ENCODE measurements around the gene ZDHHC8. TPM values are rescaled to one million over a fixed set of nuclear protein-coding genes. Genes with fewer than 3 reads are reported as not detected.

ZDHHC8 gene
- total RNA-seq, 1 donor from 2014 or later, result 82.4 TPM

DNA sequence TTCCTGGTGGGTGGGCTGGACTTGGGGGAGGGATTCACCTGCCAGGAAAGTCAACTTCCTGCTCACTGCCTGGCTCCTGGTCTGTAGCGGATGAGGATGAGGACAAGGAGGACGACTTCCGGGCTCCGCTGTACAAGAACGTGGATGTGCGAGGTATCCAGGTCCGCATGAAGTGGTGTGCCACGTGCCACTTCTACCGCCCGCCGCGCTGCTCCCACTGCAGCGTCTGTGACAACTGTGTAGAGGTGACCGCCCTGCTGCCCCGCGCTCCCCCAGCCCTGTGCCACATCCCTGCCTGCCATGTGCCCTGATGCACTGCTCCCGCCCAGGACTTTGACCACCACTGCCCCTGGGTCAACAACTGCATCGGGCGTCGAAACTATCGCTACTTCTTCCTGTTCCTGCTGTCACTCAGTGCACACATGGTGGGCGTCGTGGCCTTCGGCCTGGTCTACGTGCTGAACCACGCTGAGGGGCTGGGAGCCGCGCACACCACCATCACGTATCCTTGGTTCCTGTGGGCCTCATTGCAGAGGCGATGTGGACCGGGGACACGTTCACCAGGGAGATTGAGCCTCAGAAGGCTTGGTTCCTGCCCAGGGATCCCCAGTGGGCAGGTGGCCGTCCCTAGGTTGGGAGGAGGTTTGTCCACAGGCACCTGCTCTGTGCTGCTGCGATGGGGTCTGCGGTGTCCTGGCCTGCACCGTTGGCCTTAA lies 7.9 kb downstream of the ZDHHC8 start:
- H3K36me3 Mint-ChIP-seq (ENCODE audit: low read depth), result no peaks in the 10 kb centered on the region

DNA sequence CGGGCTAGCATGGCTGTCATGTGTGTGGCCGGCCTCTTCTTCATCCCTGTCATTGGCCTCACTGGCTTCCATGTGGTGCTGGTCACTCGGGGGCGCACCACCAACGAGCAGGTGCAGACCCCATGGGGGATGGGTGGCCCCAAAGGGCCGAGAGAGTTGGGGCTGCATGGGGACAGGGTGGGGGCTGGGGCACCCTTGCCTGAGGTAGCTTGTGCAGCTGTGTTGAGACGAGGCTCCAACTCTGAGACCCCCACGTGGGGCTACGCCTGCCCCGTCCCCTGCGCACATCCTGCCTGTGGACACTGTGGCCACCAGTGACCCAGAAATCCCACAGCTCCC lies 8.5 kb downstream of the ZDHHC8 start:
- no peaks in the 10 kb centered on the region for H3K9me3 Mint-ChIP-seq
- no peak overlapping the region for H3K27ac Mint-ChIP-seq

More for the DNA sequence above, 7.9 kb downstream of the ZDHHC8 start:
- H3K27me3 Mint-ChIP-seq (ENCODE audit: low read depth), result no peaks in the 10 kb centered on the region
- no peak overlapping the region for H3K27ac Mint-ChIP-seq
- no peak overlapping the region for H3K4me3 Mint-ChIP-seq (ENCODE audit: low read depth)
- H3K9me3 Mint-ChIP-seq, result no peaks in the 10 kb centered on the region
- intact Hi-C loops (cut with micrococcal nuclease), result no loop called here
- no peak for DNase-seq (ENCODE audit: low spot score)
- H3K4me1 Mint-ChIP-seq (ENCODE audit: low read depth), result peaks cover 2% of the 10 kb centered on the region

DNA sequence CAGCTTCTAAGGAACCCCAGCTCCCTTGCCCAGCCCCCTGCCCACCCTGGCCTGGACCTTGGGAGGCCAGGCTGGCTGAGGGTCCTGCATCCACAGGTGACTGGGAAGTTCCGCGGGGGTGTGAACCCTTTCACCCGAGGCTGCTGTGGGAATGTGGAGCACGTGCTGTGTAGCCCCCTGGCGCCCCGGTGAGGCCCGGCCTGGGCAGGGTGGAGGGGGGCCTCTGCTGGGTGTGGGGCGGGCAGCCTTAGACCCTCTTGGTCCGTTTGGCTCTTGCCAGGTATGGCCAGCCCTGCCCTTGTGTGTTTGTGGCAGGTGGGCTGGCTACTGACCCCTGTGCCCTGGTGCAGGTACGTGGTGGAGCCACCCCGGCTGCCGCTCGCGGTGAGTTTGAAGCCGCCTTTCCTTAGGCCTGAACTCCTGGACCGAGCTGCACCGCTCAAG lies 8.9 kb downstream of the ZDHHC8 start:
- Mint-ChIP-seq H3K9me3 (no peaks in the 10 kb centered on the region), H3K27me3 (ENCODE audit: low read depth) (no peaks in the 10 kb centered on the region), H3K4me1 (ENCODE audit: low read depth) (peaks cover 2% of the 10 kb centered on the region), H3K4me3 (ENCODE audit: low read depth) (no peak overlapping the region), H3K27ac (no peak overlapping the region), H3K36me3 (ENCODE audit: low read depth) (no peaks in the 10 kb centered on the region)
- intact Hi-C loops (cut with micrococcal nuclease), result no loop called here
- no peak for DNase-seq (ENCODE audit: low spot score)

More for the DNA sequence above, 8.5 kb downstream of the ZDHHC8 start:
- no peak for DNase-seq (ENCODE audit: low spot score)
- Mint-ChIP-seq H3K4me3 (ENCODE audit: low read depth) (no peak overlapping the region), H3K27me3 (ENCODE audit: low read depth) (no peaks in the 10 kb centered on the region), H3K4me1 (ENCODE audit: low read depth) (peaks cover 2% of the 10 kb centered on the region), H3K36me3 (ENCODE audit: low read depth) (no peaks in the 10 kb centered on the region)
- intact Hi-C loops (cut with micrococcal nuclease), result no loop called here

DNA sequence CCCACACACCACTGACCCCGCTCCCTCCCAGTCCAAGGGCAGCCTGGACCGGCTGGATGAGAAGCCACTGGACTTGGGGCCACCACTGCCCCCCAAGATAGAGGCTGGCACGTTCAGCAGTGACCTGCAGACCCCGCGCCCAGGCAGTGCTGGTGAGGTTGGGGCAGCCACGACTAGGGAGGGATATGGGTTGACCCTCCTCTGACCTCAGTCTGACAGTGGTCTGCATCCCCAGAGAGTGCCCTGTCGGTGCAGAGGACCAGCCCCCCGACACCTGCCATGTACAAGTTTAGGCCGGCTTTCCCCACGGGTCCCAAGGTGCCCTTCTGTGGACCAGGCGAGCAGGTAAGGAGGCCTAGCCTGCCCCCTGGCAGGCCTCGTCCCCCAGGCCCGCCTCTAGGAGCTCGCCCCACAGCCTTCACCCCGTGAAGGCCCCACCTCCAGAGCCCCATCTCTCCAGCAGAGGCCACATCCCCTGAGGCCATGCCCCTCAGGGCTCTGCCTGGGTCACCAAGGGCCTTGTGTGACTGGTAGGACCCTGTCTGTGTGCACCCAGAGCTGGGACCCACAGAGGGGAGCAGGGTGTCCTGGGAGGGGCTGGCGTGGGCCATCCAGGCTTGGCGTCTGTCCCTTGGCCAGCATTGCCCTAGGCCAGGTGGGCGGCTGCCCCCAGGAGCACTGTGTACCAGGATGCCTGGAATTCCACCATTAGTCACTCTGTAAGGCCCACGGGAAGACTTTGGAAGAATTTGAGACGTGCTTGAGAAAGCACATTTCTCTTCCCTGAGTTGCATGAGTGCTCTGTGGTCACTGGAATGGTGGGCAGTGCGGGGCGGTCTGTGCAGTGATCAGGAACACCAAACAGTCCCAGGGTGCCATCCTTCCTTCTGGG lies 9.8 kb downstream of the ZDHHC8 start:
- Mint-ChIP-seq H3K9me3 (no peaks in the 10 kb centered on the region), H3K4me1 (ENCODE audit: low read depth) (no peaks in the 10 kb centered on the region), H3K4me3 (ENCODE audit: low read depth) (no peak overlapping the region), H3K27me3 (ENCODE audit: low read depth) (no peaks in the 10 kb centered on the region), H3K36me3 (ENCODE audit: low read depth) (no peaks in the 10 kb centered on the region), H3K27ac (no peak overlapping the region)
- DNase-seq (ENCODE audit: low spot score), result no peak
- intact Hi-C loops (cut with micrococcal nuclease), result no loop called here

DNA sequence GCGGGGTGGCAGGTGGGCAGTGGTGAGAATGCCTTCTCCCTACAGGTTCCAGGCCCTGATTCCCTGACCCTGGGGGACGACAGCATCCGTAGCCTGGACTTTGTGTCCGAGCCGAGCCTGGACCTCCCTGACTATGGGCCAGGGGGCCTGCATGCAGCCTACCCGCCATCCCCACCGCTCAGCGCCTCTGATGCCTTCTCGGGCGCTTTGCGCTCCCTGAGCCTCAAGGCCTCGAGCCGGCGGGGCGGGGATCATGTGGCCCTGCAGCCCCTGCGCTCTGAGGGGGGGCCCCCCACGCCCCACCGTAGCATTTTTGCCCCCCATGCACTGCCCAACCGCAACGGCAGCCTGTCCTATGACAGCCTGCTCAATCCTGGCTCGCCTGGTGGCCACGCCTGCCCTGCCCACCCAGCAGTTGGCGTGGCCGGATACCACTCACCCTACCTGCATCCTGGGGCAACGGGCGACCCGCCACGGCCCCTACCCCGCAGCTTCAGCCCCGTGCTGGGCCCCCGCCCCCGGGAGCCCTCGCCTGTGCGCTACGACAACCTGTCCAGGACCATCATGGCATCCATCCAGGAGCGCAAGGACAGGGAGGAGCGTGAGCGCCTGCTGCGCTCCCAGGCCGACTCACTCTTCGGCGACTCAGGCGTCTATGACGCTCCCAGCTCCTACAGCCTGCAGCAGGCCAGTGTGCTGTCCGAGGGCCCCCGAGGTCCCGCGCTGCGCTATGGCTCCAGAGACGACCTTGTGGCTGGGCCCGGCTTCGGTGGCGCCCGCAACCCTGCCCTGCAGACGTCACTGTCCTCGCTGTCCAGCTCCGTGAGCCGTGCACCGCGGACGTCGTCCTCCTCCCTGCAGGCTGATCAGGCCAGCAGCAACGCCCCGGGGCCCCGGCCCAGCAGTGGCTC lies 11.4 kb downstream of the ZDHHC8 start:
- Mint-ChIP-seq H3K36me3 (ENCODE audit: low read depth) (no peaks in the 10 kb centered on the region), H3K9me3 (no peaks in the 10 kb centered on the region), H3K27me3 (ENCODE audit: low read depth) (no peaks in the 10 kb centered on the region), H3K27ac (no peak overlapping the region), H3K4me1 (ENCODE audit: low read depth) (no peaks in the 10 kb centered on the region), H3K4me3 (ENCODE audit: low read depth) (no peak overlapping the region)
- no peak for DNase-seq (ENCODE audit: low spot score)
- intact Hi-C loops (cut with micrococcal nuclease), result no loop called here

DNA sequence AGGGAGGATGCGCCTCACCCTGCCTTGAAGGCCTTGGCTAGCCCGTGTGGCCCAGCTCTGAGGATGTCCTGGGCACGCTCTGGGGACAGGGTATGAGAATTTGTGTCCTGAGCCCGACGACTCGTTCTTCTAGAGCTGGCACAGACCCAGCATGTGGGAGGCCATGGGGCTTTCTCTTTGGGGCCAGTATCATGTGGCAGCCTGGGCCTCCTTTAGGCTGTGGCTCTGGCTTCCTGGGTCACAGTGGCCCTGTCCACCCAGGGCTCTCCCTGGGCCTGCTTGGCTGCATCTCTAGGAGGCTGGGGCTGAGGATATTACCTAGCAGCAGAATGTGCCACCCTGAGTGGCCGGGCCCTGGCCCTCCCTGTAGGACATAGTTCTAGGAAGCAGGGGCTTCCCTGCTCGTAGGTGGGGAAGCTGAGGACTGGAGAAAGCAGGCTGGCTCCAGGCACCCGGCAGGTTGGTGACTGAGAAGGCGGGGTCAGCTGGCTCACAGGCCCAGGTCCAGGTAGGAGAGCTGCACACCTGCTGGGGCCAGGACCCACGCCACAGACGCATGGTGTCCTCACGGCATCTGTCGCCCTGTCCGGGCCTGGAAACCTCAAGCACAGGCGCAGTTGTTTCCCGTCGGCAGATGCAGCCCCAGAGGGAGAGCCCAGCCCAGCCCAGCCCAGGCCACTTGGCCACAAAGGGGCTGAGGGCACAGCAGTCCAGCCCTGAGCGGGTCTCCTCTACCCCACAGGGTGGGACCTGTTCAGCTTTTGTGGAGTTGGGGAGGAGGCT lies 12.5 kb downstream of the ZDHHC8 start:
- Mint-ChIP-seq H3K27ac (no peak overlapping the region), H3K9me3 (no peaks in the 10 kb centered on the region), H3K27me3 (ENCODE audit: low read depth) (no peaks in the 10 kb centered on the region), H3K4me3 (ENCODE audit: low read depth) (no peak overlapping the region), H3K4me1 (ENCODE audit: low read depth) (no peaks in the 10 kb centered on the region), H3K36me3 (ENCODE audit: low read depth) (no peaks in the 10 kb centered on the region)
- no peak for DNase-seq (ENCODE audit: low spot score)
- intact Hi-C loops (cut with micrococcal nuclease), result no loop called here

DNA sequence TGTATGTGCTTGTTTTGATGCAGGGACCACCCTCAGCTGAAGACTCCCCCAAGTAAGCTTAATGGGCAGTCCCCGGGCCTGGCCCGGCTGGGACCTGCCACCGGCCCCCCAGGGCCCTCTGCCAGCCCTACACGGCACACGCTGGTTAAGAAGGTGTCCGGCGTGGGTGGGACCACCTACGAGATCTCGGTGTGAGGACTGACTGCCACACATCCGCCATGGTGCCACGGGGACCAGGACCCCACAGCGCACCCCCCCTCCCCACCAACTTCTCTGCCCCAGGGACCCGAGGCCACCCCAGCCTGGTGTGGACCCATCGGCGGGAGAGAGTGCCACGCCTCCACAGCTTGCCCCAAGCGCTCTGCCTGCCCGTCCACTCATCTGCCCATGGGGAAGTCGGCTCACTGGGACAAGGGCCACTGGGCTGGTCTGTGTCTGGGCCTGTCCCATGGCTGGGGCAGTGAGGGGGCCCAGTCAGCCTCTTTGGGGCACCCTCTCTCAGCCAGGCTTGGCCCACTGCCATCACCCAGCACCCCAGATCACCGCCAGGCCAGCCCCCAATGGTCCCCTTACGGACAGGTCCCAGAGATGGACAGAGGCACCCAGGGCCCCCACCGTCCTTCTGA lies 13.7 kb downstream of the ZDHHC8 start:
- intact Hi-C loops (cut with micrococcal nuclease), result no loop called here
- Mint-ChIP-seq H3K36me3 (ENCODE audit: low read depth) (no peaks in the 10 kb centered on the region), H3K4me3 (ENCODE audit: low read depth) (no peak overlapping the region), H3K27me3 (ENCODE audit: low read depth) (no peaks in the 10 kb centered on the region), H3K9me3 (no peaks in the 10 kb centered on the region), H3K4me1 (ENCODE audit: low read depth) (no peaks in the 10 kb centered on the region), H3K27ac (no peak overlapping the region)
- DNase-seq (ENCODE audit: low spot score), result no peak

DNA sequence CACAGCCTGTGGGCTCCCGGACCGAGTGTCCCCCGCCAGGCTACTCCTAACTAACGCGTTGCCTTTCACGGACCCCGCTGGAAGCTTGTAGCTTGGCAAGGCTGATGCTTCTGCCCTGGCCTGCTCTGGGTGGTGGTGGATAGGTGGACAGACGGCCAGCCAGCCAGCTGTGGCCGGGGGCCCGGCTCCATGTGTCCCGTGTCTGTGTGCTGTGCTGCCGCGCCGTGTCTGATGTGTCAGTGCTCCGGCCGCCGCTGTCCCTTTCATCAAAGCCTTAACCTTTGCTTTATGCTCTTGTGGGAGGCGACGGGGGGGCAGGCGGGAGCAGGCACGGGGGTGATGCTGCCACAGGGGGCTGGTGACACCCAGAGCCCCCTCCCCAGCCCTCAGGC lies 14.2 kb downstream of the ZDHHC8 start:
- Mint-ChIP-seq H3K4me1 (ENCODE audit: low read depth) (no peaks in the 10 kb centered on the region), H3K36me3 (ENCODE audit: low read depth) (no peaks in the 10 kb centered on the region), H3K4me3 (ENCODE audit: low read depth) (no peak overlapping the region), H3K27ac (no peak overlapping the region), H3K27me3 (ENCODE audit: low read depth) (no peaks in the 10 kb centered on the region), H3K9me3 (no peaks in the 10 kb centered on the region)
- DNase-seq (ENCODE audit: low spot score), result no peak
- intact Hi-C loops (cut with micrococcal nuclease), result no loop called here

DNA sequence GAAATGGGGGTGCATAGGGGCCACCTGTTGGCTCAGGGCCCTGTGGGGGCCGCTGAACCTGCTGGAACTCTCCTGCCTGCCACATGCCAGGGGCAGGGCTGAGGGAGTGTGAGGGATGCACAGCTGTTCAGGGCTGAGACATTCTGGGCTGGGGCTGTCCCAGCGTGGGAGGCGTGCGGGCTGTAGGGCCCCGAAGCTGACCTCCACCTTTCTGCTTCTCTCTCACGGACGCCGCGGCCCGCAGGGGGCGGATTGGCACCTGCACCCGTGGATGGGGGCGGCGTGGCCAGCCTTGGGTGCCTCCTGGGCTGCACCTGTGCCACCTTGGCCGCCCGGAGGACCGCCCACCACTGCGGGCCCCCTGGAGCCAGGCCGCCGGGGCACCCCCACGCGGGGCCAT lies 15.2 kb downstream of the ZDHHC8 start:
- DNase-seq (ENCODE audit: low spot score), result no peak
- no peaks in the 10 kb centered on the region for H3K9me3 Mint-ChIP-seq
- H3K4me1 Mint-ChIP-seq (ENCODE audit: low read depth), result no peaks in the 10 kb centered on the region
- no peaks in the 10 kb centered on the region for H3K36me3 Mint-ChIP-seq (ENCODE audit: low read depth)
- no peaks in the 10 kb centered on the region for H3K27me3 Mint-ChIP-seq (ENCODE audit: low read depth)
- no peak overlapping the region for H3K4me3 Mint-ChIP-seq (ENCODE audit: low read depth)
- intact Hi-C loops (cut with micrococcal nuclease), result no loop called here
- H3K27ac Mint-ChIP-seq, result no peak overlapping the region

DNA sequence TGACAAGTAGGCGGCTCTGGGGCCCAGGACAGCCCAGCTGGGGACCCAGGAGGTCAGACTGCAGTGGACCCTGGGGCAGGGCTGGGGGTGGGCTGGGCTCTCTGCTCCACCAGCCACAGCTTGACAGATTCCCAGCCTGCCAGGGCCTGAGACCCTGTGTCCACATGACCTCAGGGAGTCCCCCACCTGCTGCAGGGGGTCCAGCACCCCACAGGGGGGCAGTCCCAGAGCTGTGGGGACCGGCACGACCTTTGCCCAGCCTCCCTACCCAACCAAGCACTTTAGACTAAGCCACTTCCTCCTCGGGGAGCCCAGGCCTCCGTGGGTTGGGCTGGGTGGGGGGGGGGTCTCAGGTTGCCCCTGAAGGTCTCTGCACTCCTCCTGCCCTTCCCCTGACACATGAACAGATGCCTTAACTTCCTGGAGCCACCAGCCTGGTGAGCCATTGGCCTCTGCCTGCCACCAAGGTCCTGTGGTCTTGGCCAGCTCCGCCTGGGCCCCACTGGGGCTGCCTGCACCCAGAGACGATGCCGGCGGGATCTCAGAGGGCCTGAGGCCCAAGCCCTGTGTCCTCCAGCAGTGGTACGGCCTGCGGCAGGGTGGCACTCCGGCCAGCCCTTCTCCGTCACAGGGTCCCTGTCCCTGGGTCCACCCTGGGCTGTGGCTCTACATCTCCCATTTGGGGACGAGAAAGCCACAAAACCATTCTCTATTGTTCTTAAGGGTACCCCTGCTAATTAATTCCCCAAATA lies 15.8 kb downstream of the ZDHHC8 start:
- H3K27me3 Mint-ChIP-seq (ENCODE audit: low read depth), result no peaks in the 10 kb centered on the region
- intact Hi-C loops (cut with micrococcal nuclease), result no loop called here
- H3K4me1 Mint-ChIP-seq (ENCODE audit: low read depth), result no peaks in the 10 kb centered on the region
- DNase-seq (ENCODE audit: low spot score), result no peak
- H3K4me3 Mint-ChIP-seq (ENCODE audit: low read depth), result no peak overlapping the region
- H3K9me3 Mint-ChIP-seq, result no peaks in the 10 kb centered on the region
- H3K27ac Mint-ChIP-seq, result no peak overlapping the region
- H3K36me3 Mint-ChIP-seq (ENCODE audit: low read depth), result no peaks in the 10 kb centered on the region

DNA sequence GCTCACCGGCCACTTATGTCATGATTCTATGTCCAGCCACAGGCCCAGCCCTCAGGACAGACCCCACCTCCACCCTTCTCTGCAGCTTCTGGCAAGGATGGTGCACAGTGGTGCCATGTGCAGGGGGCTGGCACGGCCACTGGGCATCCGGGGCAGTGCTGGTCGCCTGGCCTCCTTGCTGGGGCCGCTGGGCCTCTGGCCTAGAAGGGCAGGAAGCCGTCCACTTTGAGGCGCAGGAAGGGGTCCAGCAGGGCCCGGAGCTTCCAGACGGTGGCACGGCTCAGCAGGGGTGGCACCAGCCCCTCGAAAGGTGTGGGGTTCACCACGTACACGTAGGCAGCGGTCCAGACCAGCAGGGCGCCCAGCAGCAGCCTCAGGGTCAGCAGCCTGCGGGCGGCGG lies 16.8 kb downstream of the ZDHHC8 start:
- intact Hi-C loops (cut with micrococcal nuclease), result no loop called here
- DNase-seq (ENCODE audit: low spot score), result no peak
- Mint-ChIP-seq H3K4me3 (ENCODE audit: low read depth) (no peak overlapping the region), H3K9me3 (no peaks in the 10 kb centered on the region), H3K4me1 (ENCODE audit: low read depth) (no peaks in the 10 kb centered on the region), H3K27me3 (ENCODE audit: low read depth) (no peaks in the 10 kb centered on the region), H3K27ac (no peak overlapping the region), H3K36me3 (ENCODE audit: low read depth) (no peaks in the 10 kb centered on the region)
